CD14-positive monocyte (primary cell): ENCODE data around the gene BCAS4. TPM values are rescaled to one million over a fixed set of nuclear protein-coding genes. Genes with fewer than 3 reads are reported as not detected.

ENCODE experiments used
- DNase-seq, 3 donors: peaks; one replicate each; pipeline ENCODE4 v3.0.0-alpha.2; 2011 to 2022
- H2AFZ ChIP-seq: 2 replicates; pipeline ENCODE4 v1.6.0; 2012; ENCODE audit warnings: mild to moderate bottlenecking, low read depth, low read length, inconsistent platforms; ENCODE audit not compliant: insufficient read depth, poor library complexity, severe bottlenecking
- H3K27ac ChIP-seq, 2 donors: 1 replicate in 1 of 2; 2 replicates in 1 of 2; pipeline ENCODE4 v1.5.1; 2012 to 2013; ENCODE audit warnings: low read length in 2 of 2, control low read depth in 1 of 2, inconsistent platforms in 1 of 2, low read depth in 1 of 2, mild to moderate bottlenecking in 1 of 2
- H3K27me3 ChIP-seq, 2 donors: one replicate each; pipeline versions ENCODE4 v1.6.0 to v1.6.1; 2011 to 2013; ENCODE audit warnings: low read length in 2 of 2; ENCODE audit not compliant: control insufficient read depth in 2 of 2, insufficient read depth in 2 of 2
- H3K36me3 ChIP-seq, 2 donors: replicated peaks in 1 of 2; 1 replicate in 1 of 2; 2 replicates in 1 of 2; pipeline versions ENCODE4 v1.5.1 to v1.6.1; 2012 to 2013; ENCODE audit warnings: low read length in 2 of 2, control low read depth in 1 of 2, inconsistent platforms in 1 of 2, mild to moderate bottlenecking in 1 of 2; ENCODE audit not compliant: insufficient read depth in 2 of 2, control insufficient read depth in 1 of 2
- H3K4me1 ChIP-seq, 2 donors: 1 replicate in 1 of 2; 2 replicates in 1 of 2; pipeline versions ENCODE4 v1.5.1 to v1.6.1; 2012 to 2013; ENCODE audit warnings: low read length in 2 of 2, control low read depth in 1 of 2, inconsistent platforms in 1 of 2, mild to moderate bottlenecking in 1 of 2, moderate library complexity in 1 of 2; ENCODE audit not compliant: insufficient read depth in 2 of 2, control insufficient read depth in 1 of 2
- H3K4me2 ChIP-seq: replicated peaks from 2 replicates; pipeline ENCODE3; 2012; ENCODE audit warnings: low read length, moderate library complexity, mild to moderate bottlenecking; ENCODE audit not compliant: poor library complexity, severe bottlenecking; ENCODE audit errors: extremely low read depth
- H3K4me3 ChIP-seq, 3 experiments: fragments of 200-600 bp in 1 of 3; sonication (generic) in 1 of 3; replicated peaks in 1 of 3; 1 replicate in 2 of 3; 2 replicates in 1 of 3; pipeline ENCODE4 v1.5.1; 2011 to 2013; ENCODE audit warnings: low read length in 3 of 3, mild to moderate bottlenecking in 3 of 3, control low read depth in 2 of 3, low read depth in 2 of 3, inconsistent platforms in 1 of 3, moderate library complexity in 1 of 3
- H3K79me2 ChIP-seq: 2 replicates; pipeline ENCODE4 v1.6.0; 2012; ENCODE audit warnings: mild to moderate bottlenecking, control low read depth, inconsistent platforms, low read length, moderate library complexity; ENCODE audit not compliant: insufficient read depth
- H3K9ac ChIP-seq: 2 replicates; pipeline ENCODE4 v1.6.0; 2017; ENCODE audit warnings: low read length, mild to moderate bottlenecking; ENCODE audit not compliant: insufficient read depth, poor library complexity, severe bottlenecking
- H3K9me3 ChIP-seq, 2 donors: replicated peaks in 1 of 2; 1 replicate in 1 of 2; 2 replicates in 1 of 2; pipeline versions ENCODE4 v1.5.1 to v1.6.1; 2012 to 2013; ENCODE audit warnings: low read length in 2 of 2, control low read depth in 1 of 2; ENCODE audit not compliant: control insufficient read depth in 1 of 2, insufficient read depth in 1 of 2
- H4K20me1 ChIP-seq: 2 replicates; pipeline ENCODE4 v1.6.0; 2012; ENCODE audit warnings: mild to moderate bottlenecking, low read length, control low read depth, moderate library complexity; ENCODE audit not compliant: insufficient read depth
- H3K27ac Mint-ChIP-seq, 7 donors: one replicate each; pipeline ENCODE4 v1.8.0; 2020; ENCODE audit warnings: mild to moderate bottlenecking in 7 of 7, mixed read lengths in 7 of 7, moderate library complexity in 6 of 7, inconsistent platforms in 2 of 7
- H3K27me3 Mint-ChIP-seq, 3 donors: one replicate each; pipeline ENCODE4 v1.8.0; 2021 to 2022; ENCODE audit warnings: low read depth in 3 of 3, mild to moderate bottlenecking in 3 of 3, mixed read lengths in 3 of 3, moderate library complexity in 3 of 3, inconsistent platforms in 1 of 3
- H3K36me3 Mint-ChIP-seq, 2 donors: one replicate each; pipeline ENCODE4 v1.8.0; 2020; ENCODE audit warnings: mixed read lengths in 2 of 2, inconsistent platforms in 1 of 2, mild to moderate bottlenecking in 1 of 2
- H3K4me1 Mint-ChIP-seq: one replicate; pipeline ENCODE4 v1.8.0; 2020; ENCODE audit warnings: mild to moderate bottlenecking, mixed read lengths
- H3K4me3 Mint-ChIP-seq, 2 donors: one replicate each; pipeline ENCODE4 v1.8.0; 2020; ENCODE audit warnings: mild to moderate bottlenecking in 2 of 2, mixed read lengths in 2 of 2, moderate library complexity in 1 of 2
- H3K9me3 Mint-ChIP-seq, 7 donors: one replicate each; pipeline ENCODE4 v1.8.0; 2020 to 2022; ENCODE audit warnings: mixed read lengths in 7 of 7, mild to moderate bottlenecking in 6 of 7, moderate library complexity in 6 of 7, inconsistent platforms in 2 of 7
- CTCF ChIP-seq: fragments of 200-600 bp; IDR thresholded peaks from one replicate; pipeline ENCODE4 v1.8.0; 2022; ENCODE audit warnings: antibody characterized with exemption, mild to moderate bottlenecking
- WGBS: methylation state at CpG from one replicate; pipeline ENCODE4 v1.1.5; 2013; ENCODE audit warnings: missing lambda C conversion rate; ENCODE audit not compliant: insufficient coverage; 5-methylcytosine and 5-hydroxymethylcytosine counted together
- intact Hi-C, 2 donors: fragments of 100-400 bp; cut with micrococcal nuclease; formaldehyde crosslinking; loops; one replicate each; pipeline versions ENCODE4 v1.15.0 to v1.15.1; 2023
- polyA plus RNA-seq, 3 donors: library from polyadenylated mRNA; depleted of rRNA in 1 of 3; unstranded in 2 of 3; stranded (reverse) in 1 of 3; fragments of 300-500 nt in 2 of 3; fragments of >200 nt in 1 of 3; fragmentation: Illumina TruSeq in 2 of 3; gene quantifications; 1 replicate in 2 of 3; 2 replicates in 1 of 3; pipeline ENCODE4 v1.2.3, GENCODE V29; 2012 to 2021

The BCAS4 gene
- polyA plus RNA-seq, 3 donors, result 0.16 to 1.0 (median 0.69) TPM

- H3K79me2 ChIP-seq, result no peaks in the 10 kb centered on the region
- no peak overlapping the region for H2AFZ ChIP-seq
- Mint-ChIP-seq H3K27ac (peak overlapping the region in 1 of 7 donors; percentile 38), H3K4me3 (no peak overlapping the region), H3K36me3 (no peaks in the 10 kb centered on the region), H3K27me3 (no peaks in the 10 kb centered on the region), H3K9me3 (no peaks in the 10 kb centered on the region), H3K4me1 (no peaks in the 10 kb centered on the region)
- 99% methylated on average over 10 of the region's 10 CpGs for WGBS
- no peak overlapping the region for H3K9ac ChIP-seq
- intact Hi-C loops, result no loop called here
- no peaks in the 10 kb centered on the region for H3K4me1 ChIP-seq
- no peaks in the 10 kb centered on the region for H4K20me1 ChIP-seq
- H3K27me3 ChIP-seq, result no peaks in the 10 kb centered on the region
- no peak overlapping the region for H3K27ac ChIP-seq
- no peak overlapping the region for H3K4me2 ChIP-seq
- H3K4me3 ChIP-seq, result no peak overlapping the region
- TF ChIP-seq CTCF, result no peak
- H3K9me3 ChIP-seq, result no peaks in the 10 kb centered on the region
- H3K36me3 ChIP-seq, result no peaks in the 10 kb centered on the region
- no peak for DNase-seq
Measured at GRCh38 chr20:50859161-50859560, 64.3 kb downstream of the BCAS4 start.

- no peaks in the 10 kb centered on the region for H3K4me1 ChIP-seq
- Mint-ChIP-seq H3K36me3 (no peaks in the 10 kb centered on the region), H3K4me1 (no peaks in the 10 kb centered on the region), H3K4me3 (no peak overlapping the region), H3K27ac (no peak overlapping the region), H3K9me3 (no peaks in the 10 kb centered on the region), H3K27me3 (no peaks in the 10 kb centered on the region)
- intact Hi-C loops, result no loop called here
- H3K4me3 ChIP-seq, result no peak overlapping the region
- no peaks in the 10 kb centered on the region for H4K20me1 ChIP-seq
- H3K9me3 ChIP-seq, result no peaks in the 10 kb centered on the region
- H3K4me2 ChIP-seq, result no peak overlapping the region
- H3K79me2 ChIP-seq, result no peaks in the 10 kb centered on the region
- H3K27me3 ChIP-seq, result no peaks in the 10 kb centered on the region
- no peak overlapping the region for H3K27ac ChIP-seq
- no peak overlapping the region for H2AFZ ChIP-seq
- TF ChIP-seq CTCF, result no peak
- WGBS, result 100% methylated on average over 10 of the region's 12 CpGs
- no peak overlapping the region for H3K9ac ChIP-seq
- DNase-seq, result no peak
- H3K36me3 ChIP-seq, result no peaks in the 10 kb centered on the region
Measured at GRCh38 chr20:50861012-50861411, 66.2 kb downstream of the BCAS4 start.
